Measurements from ENCODE around the gene PSPH.
"Not testable (repeated sequence)": the region's sequence is repeated elsewhere in the genome, so short reads cannot be mapped to it uniquely, and the experiment has no call there.

The PSPH gene

GRCh38 chr7:56063500-56063881, 12.2 kb upstream of the PSPH start:
- DNase-seq (ENCODE audit: low read depth in 3 of 3): no peak

- DNase-seq (ENCODE audit: low read depth in 3 of 3): no peak
Observed at GRCh38 chr7:56062382-56062781, 11.1 kb upstream of the PSPH start.

DNA sequence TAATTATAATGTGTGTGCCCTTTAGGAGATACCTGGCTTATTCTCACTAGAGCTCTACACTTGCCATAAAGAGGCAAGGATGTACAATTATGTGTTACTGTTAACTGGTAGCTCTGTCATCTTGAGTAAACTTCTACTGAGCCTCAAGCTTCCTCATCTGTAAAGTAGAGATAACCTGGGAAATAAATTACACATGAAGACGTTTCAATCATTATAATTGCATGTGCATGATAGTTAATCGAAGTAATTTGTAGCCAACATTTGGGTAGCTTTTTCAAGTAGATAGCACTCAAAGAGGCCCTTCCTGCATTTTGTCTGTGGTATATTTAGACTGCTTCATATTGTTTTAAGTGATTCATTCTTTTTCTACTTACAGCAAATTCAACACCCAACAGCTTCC, 2.7 kb upstream of the PSPH start:
- DNase-seq (ENCODE audit: low read depth in 3 of 3): no peak

DNA sequence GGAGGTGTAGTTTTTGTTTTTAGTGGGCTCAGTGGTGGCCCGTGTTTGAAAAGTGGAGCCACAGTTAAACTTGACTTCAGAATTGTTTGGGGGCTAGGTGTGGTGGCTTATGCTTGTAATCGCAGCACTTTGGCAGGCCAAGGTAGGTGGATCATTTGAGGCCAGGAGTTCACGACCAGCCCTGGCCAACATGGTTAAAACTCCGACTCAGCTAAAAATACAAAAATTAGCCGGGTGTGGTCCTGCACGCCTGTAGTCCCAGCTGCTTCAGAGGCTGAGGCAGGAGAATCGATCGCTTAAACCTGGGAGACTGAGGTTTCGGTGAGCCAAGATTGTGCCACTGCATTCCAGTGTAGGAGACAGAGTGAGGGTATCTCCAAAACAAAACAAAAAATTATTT, 2.1 kb upstream of the PSPH start:
- no peak for DNase-seq (ENCODE audit: low read depth in 3 of 3)

GRCh38 chr7:56051053-56051338, 248 bp downstream of the PSPH start:
- no peak for DNase-seq (ENCODE audit: low read depth in 3 of 3)

GRCh38 chr7:56048763-56049162, 2.5 kb downstream of the PSPH start:
- DNase-seq (ENCODE audit: low read depth in 3 of 3): not testable (repeated sequence)

GRCh38 chr7:56048245-56048644, 3.0 kb downstream of the PSPH start:
- DNase-seq (ENCODE audit: low read depth in 3 of 3): no peak

DNA sequence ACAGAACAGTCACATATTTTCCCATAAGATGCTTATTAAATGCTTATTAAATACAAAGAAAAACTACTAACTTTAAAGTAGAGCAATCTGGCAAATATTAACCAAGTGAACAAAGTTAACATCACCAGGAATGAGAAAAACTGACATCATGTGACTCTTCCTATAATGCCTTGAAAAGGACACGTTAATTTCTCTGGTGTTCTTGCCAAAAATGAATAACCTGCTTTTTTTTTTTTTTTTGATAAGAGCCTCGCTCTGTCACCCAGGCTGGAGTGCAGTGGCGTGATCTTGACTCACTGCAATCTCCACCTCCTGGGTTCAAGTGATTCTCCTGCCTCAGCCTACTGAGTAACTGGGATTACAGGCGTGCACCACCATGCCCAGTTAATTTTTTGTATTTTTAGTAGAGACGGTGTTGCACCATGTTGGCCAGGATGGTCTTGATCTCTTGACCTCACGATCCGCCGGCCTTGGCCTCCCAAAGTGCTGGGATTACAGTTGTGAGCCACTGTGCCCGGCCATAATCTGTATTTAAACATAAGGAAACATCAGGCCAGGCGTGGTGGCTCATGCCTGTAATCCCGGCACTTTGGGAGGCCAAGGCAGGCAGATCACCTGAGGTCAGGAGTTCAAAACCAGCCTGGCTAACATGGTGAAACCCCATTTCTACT, 3.7 kb downstream of the PSPH start:
- DNase-seq (ENCODE audit: low read depth in 3 of 3): not testable (repeated sequence)

- no peak for DNase-seq (ENCODE audit: low read depth in 3 of 3)
Observed at GRCh38 chr7:56046721-56047445, 4.4 kb downstream of the PSPH start.

- DNase-seq (ENCODE audit: low read depth in 3 of 3): not testable (repeated sequence)
Observed at GRCh38 chr7:56045758-56046157, 5.5 kb downstream of the PSPH start.

DNA sequence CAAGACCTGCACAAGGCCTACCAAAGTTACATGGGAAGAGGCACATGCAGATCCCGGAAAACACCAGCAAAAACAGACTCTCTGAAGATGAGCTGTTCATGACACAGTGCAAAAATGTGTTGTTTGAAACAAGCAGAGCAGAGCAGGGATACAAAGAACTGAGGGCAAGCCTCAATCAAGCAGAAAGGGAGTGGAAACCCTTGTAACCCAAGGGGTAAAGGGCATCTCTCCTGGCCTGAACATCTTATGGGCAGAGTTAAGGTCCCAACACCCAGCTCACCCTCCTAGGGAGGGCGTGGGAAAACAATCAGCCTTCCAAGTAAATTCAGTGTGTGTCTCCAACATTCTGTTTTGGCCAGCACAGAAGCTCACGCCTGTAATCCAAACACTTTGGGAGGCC, 10.5 kb downstream of the PSPH start:
- no peak for DNase-seq (ENCODE audit: low read depth in 3 of 3)

GRCh38 chr7:56033671-56034432, 17.4 kb downstream of the PSPH start:
- peak; percentile 43 to 53 (median 49) for DNase-seq (ENCODE audit: low read depth in 3 of 3)

DNA sequence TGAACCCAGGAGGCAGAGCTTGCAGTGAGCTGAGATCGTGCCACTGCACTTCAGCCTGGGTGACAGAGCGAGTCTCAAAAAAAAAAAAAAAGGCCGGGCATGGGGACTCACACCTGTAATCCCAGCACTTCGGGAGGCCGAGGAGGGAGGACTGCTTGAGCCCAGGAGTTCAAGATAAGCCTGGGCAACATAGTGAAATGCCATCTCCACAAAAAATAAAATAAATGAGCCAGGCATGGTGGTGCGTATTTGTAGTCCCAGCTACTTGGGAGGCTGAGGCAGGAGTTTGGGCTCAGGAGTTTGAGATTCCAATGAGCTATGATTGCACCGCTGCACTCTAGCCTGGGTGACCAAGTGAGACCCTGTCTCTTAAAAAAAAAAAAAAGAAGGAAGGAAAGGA, 18.7 kb downstream of the PSPH start:
- DNase-seq (ENCODE audit: low read depth in 3 of 3): not testable (repeated sequence)

DNA sequence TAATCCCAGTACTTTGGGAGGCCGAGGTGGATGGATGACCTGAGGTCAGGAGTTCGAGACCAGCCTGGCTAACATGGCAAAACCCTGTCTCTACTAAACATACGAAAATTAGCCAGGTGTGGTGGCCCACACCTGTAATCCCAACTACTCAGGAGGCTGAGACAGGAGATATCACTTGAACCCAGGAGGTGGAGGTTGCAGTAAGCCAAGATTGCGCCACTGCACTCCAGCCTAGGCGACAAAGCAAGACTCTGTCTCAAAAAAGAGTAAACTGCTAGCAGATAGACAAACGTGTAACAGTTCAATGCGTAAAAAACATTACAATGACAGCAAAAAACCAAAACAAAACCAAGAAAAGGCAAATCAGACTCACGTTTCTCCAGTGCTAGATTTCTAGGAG, 19.7 kb downstream of the PSPH start:
- not testable (repeated sequence) for DNase-seq (ENCODE audit: low read depth in 3 of 3)

GRCh38 chr7:56030340-56030739, 20.9 kb downstream of the PSPH start:
- no peak for DNase-seq (ENCODE audit: low read depth in 3 of 3)

- DNase-seq (ENCODE audit: low read depth in 3 of 3): no peak
Observed at GRCh38 chr7:56028942-56029630, 22.2 kb downstream of the PSPH start.

- no peak for DNase-seq (ENCODE audit: low read depth in 3 of 3)
Observed at GRCh38 chr7:56026538-56026937, 24.7 kb downstream of the PSPH start.

DNA sequence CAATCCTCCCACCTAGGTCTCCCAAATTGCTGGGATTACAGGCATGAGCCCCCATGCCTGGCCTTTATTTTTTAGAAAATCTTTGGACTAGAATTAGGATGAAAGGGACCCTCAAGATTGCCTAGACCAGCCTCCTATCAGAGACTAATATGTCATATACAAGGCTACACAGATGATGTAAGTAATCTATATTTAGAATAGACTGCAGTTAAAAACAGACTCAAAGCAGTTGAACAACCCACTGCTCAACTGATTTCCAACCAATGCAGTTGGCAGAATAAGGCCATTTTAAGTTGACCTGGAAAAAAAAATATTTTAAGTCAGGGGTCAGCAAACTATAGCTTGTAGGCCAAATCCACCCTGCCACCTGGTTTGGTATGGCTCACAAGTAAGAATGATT, 27.7 kb downstream of the PSPH start:
- DNase-seq (ENCODE audit: low read depth in 3 of 3): no peak

DNA sequence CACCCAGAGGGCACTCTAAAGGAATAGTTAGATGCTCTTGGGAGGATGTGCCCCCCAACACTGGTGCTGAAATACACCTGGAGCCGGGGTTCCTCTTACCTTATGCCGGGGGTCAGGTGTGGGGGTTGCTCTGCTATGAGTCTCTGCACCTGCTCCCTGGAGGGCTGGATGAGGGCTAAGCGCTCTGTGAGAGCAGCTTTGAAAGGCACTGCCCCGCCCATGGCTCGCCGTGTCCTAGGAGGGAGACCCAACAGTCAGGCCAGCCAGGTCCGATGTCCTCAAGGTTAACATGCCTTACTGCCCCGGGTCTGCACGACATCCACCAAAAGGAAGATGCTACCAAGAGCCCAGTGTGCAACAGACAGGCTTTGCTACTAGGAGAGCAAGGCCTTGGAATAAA, 31.7 kb downstream of the PSPH start:
- DNase-seq (ENCODE audit: low read depth in 3 of 3): no peak

DNA sequence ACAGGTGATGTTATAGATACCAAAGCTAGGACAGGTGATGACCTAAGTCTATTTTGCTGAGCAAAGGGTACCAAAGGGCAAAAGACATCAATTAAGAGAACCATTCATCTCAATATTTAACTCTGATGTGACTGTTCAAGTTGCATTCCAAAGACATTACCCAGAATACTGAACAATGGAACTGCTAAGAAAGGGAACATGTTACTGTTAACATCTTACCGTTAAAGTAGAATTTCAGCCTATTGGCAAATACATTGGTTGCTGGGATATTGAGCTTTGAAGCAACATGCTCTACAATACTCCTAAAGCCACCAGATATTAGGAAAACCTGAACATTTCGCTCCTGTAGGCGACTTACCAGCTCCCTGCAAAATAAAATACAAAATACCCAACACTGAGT, 34.2 kb downstream of the PSPH start:
- not testable (repeated sequence) for DNase-seq (ENCODE audit: low read depth in 3 of 3)

GRCh38 chr7:56009695-56010094, 41.5 kb downstream of the PSPH start:
- no peak for DNase-seq (ENCODE audit: low read depth in 3 of 3)

DNA sequence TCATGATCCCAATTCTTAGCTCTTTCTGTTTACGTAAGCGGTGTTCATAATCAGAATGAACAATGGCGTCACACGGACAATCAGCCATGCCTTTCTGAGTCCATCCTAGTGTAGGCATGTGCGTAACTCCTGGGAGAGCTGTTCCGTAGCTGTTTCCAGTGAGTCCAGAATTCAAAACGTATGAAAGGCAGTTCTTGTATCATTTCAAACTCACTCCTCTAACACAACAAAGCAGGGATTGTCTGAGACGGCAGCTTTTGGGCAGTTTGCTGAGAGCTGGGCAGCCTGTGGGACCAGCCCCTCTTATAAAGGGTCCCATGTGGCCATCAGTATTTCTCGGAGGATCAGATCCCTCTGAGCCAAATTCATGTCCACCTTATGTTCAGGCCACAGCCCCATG, 43.4 kb downstream of the PSPH start:
- no peak for DNase-seq (ENCODE audit: low read depth in 3 of 3)
